Endometrial microvascular endothelial cells (primary cell): Measurements from ENCODE around the gene TMSB10. TPM values are rescaled to one million over a fixed set of nuclear protein-coding genes. Genes with fewer than 3 reads are reported as not detected.
"Not testable (repeated sequence)": the region's sequence is repeated elsewhere in the genome, so short reads cannot be mapped to it uniquely, and the experiment has no call there.

Source experiments
- in situ Hi-C: cut with HindIII; loops from 2 replicates; pipeline ENCODE4 v1.10.0; 2017; ENCODE audit warnings: low sequenced_read_pairs, low pct_unique_long_range_greater_than_20kb; ENCODE audit errors: inconsistent ontology term
- total RNA-seq: library from RNA; depleted of rRNA; stranded (reverse); fragments of >200 nt; gene quantifications from one replicate; pipeline ENCODE4 v1.2.3, GENCODE V29; 2015; ENCODE audit errors: inconsistent ontology term

The TMSB10 gene
- 8,106 TPM for total RNA-seq

GRCh38 chr2:84905181-84906107 is at the start of gene TMSB10:
Gene TMSB10, plus strand, starts transcription at chr2:84905656.
- in situ Hi-C loops = no loop called here

GRCh38 chr2:84855731-84856130 is 49.7 kb upstream of the TMSB10 start:
- in situ Hi-C loops = no loop called here

GRCh38 chr2:84856787-84857186 is 48.7 kb upstream of the TMSB10 start:
- in situ Hi-C loops = no loop called here

GRCh38 chr2:84857566-84857965 is 47.9 kb upstream of the TMSB10 start:
- in situ Hi-C loops = no loop called here

DNA sequence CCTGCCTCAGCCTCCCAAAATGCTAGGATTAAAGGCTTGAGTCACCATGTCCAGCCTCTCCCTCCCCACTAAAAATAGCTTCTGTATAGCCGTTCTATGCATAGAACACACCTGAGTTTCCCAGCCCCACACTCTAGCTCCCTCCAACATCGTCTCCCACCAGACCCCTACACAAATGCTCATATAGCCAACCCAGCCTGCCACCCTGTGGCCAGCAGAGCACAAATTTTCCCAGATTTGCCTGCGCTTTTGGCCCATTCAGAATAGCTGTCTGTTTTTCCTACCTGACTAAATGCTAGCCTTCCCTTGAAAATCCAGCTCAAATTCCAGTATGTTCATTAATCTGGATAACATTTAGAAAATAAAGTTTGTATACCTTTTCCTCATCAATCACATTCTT is 47.3 kb upstream of the TMSB10 start:
- in situ Hi-C loops = no loop called here

- in situ Hi-C loops = no loop called here
Measured at GRCh38 chr2:84858937-84859336, 46.5 kb upstream of the TMSB10 start.

GRCh38 chr2:84861539-84861938 is 43.9 kb upstream of the TMSB10 start:
- in situ Hi-C loops = no loop called here

GRCh38 chr2:84862006-84862405 is 43.5 kb upstream of the TMSB10 start:
- in situ Hi-C loops = no loop called here

- in situ Hi-C loops = no loop called here
Measured at GRCh38 chr2:84865181-84865783, 40.2 kb upstream of the TMSB10 start.

GRCh38 chr2:84866122-84866521 is 39.3 kb upstream of the TMSB10 start:
- in situ Hi-C loops = no loop called here

GRCh38 chr2:84868327-84868726 is 37.1 kb upstream of the TMSB10 start:
- in situ Hi-C loops = not testable (repeated sequence)

DNA sequence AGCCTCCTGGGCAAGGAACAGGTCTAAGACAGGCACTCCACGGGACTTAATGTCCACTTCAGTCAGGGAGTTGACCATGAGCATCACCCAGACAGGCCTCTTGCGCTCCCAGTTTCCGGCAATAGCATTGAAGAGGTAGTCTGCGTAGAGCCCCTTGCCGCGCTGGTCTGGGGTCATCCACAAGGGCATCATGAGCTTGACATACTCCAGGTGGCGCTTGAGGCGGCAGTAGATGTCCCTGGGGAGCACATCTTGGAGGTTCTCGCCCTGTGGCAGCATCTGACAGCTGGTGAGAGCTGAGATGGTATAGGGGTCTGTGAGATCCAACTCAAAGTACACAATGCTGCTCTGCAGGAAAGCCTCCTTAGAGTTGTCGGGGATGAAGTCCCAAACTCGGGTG is 35.1 kb upstream of the TMSB10 start:
- in situ Hi-C loops = no loop called here

DNA sequence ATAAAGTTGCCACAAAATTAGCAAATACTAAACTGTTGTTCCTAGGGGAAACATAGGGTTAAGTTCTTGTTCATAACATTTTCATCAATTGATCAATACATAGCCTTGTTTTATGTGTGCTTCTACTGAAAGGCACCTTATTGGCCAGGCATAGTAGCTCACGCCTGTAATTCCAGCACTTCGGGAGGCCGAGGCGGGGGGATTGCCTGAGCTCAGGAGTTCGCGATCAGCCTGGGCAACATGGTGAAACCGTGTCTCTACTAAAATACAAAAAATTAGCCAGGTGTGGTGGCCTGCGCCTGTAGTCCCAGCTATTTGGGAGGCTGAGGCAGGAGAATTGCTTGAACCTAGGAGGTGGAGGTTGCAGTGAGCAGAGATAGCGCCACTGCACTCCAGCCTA is 32.8 kb upstream of the TMSB10 start:
- in situ Hi-C loops = not testable (repeated sequence)

DNA sequence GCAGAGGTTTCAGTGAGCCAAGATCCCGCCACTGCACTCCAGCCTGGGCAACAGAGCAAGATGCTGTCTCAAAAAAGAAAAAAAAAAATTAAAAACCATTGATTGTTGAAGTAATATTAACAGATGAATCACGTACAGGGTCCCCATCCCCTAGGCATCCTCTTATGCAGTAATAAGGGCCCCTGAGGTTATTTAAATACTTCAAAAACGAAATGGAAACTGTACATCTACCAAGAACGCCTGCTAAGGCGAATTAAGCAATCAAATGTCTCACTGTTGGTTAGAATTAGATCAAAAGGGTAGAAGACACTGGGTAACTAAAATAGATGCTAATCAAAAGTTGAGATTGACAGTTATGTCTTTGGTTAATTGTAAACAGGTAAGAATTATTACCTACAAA is 32.1 kb upstream of the TMSB10 start:
- in situ Hi-C loops = no loop called here

- in situ Hi-C loops = no loop called here
Measured at GRCh38 chr2:84874381-84875212, 30.9 kb upstream of the TMSB10 start.

DNA sequence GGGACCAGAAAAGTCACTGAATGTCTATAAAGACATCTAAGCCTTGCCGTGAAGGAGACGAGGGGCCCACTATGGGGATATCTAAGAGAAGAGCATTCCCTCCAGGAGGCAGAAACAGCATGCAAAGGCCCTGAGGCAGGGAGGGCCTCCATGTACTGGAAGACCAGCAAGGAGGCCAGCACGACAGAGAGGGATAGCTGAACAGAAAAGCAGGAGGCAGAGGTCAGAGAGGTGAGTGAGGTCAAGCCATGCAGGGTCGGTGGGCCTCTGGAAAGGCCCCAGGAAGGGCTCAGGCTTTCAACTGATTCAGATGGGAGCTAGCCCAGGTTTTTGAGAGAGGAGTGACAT is 30.3 kb upstream of the TMSB10 start:
- in situ Hi-C loops = no loop called here

- in situ Hi-C loops = not testable (repeated sequence)
Measured at GRCh38 chr2:84875619-84876018, 29.8 kb upstream of the TMSB10 start.

DNA sequence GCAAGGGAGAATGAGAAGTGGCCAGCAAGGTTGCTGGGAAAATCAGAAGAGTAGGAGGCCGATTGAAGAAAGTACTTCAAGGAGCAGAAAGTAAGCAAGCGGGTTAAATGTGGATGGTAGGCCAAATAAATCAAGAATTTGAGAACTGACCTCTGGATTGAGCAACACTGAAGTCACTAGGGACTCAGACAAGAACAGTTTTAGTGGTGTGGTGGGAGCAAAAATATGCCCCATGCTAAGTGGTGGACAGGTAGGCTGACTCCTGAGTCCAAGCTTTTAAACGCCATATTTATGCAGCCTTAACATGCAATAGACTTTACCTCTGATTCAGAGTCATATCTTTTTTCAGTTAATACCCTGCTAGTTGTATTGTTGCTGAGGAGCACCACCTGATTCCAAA is 29.1 kb upstream of the TMSB10 start:
- in situ Hi-C loops = no loop called here

DNA sequence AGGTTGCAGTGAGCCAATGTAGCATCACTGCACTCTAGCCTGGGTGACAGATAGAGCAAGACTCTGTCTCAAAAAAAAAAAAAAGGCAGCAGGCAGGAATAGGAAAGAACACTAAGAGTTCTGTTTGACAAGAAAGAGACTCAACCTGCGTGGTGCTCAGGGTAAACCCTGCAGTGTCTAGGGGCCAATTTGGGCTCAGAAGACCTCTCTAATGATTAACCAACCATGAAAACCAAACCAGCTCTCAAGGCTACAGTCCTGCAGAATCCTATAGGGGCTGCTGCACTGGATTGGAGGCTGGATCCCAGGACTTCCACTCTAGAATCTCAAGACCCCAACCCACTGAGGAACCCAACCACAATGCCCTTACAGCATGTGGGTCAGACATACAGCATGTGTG is 27.0 kb upstream of the TMSB10 start:
- in situ Hi-C loops = no loop called here
